GM19193 (cell line): ENCODE results near the gene LRRC10B.

Source experiments
- POLR2A ChIP-seq: IDR thresholded peaks from 4 replicates; pipeline ENCODE4 v1.6.1; 2011; ENCODE audit not compliant: insufficient read depth, insufficient read length; ENCODE audit errors: extremely low read depth

The LRRC10B gene

DNA sequence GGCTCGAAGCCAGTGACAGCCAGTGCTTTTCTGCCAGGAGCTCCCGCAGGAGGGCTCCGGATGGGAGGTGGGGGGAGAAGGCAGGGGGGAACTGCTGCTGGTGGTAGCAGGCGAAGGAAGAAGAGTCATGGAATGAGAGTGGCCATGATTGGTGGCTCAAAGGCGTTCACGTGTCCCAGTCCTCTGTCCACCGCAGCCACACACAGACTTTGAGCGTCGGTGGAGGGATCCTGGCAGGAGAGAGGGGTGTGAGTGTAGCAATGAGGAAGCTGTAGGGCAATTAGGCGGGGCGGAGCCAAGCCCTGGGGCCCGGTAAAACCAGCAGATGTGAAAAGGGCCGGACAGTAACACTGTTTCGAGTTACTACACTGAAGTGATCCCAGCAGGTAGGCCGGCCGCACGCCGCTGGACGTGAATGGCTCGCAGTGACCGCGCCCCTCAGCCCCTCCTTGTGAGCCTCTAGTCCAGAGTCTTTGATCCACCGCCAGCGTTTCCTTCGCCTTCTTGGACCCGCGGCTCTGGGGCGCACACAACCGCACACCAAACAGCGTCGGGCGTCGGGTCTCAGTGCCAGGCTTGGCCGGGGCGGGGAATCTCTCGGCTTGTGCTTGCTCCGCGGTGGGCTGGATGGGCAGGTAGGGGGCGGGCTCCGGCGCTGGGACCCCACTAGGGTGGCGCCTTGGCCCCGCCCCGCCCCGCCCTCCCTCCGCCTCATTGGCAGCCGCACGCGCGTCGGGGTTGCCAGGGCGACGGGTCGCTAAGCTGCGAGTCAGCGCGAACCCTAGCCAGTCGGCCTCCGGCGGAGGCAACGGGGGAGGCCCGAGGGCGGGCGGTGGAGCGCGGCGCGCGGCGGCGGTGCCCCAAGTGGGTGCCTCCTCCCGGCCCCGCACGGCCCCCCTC lies at the start of gene LRRC10B:
LRRC10B (plus strand) TSS at position 788 of the 900 bp plus-strand sequence. CDS start 250 bp downstream, outside the sequence.
- no peak for TF ChIP-seq POLR2A

DNA sequence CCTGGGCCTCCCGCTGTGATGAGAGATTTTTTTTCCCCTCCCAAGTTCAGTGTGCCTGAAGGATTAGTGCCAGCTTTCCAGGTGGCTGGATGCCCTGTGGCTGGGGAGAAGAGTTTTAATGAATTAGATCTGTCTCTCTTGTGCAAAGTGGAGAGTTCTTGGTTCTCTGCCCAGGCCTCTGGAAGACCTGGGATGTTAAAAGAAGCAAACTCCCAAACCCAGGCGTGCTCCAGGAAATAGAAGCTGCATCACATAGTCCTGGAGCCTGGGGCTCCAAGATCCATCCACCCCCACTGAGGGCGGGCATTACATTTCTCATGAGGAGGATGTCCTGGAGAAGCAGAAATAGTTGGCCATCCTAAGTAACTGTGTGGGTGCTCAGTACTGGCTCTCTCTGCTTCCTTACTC lies 48.1 kb upstream of the LRRC10B start:
- no peak for TF ChIP-seq POLR2A

DNA sequence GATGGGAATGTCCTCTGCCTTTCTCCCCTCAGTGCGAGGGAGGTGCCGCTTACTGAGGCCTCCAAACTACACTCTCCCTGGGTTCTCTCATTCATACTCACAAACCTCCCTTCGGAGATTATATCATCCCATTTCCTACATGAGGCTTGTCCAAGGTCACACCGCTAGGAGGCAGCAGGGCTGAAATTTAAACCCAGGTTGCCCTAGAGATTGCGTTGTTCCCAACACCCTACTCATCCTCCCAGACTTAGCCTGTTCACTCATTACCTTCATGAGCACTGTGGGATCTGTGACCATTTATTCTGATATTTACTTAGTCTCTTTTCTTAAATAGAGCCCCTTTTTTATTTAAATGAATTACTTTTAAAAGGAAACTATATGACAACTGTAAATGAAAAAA lies 47.6 kb upstream of the LRRC10B start:
- no peak for TF ChIP-seq POLR2A

DNA sequence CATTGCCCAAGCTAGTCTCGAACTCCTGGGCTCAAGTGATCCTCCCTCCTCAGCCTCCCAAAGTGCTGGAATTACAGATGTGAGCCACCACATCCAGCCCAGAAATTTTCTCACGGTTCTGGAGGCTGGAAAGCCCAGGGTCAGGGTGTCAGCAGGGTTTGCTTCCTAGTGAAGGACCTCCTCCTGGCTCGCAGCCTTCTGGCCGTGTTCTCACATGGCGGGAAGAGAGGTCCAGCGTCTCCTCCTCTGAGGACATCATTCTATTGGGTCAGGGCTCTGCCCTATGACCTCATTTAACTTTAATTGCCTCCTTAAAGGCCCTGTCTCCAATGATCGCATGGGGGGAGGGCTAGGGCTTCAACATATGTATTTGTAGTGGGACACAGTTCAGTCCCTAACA lies 40.5 kb upstream of the LRRC10B start:
- TF ChIP-seq POLR2A = no peak

DNA sequence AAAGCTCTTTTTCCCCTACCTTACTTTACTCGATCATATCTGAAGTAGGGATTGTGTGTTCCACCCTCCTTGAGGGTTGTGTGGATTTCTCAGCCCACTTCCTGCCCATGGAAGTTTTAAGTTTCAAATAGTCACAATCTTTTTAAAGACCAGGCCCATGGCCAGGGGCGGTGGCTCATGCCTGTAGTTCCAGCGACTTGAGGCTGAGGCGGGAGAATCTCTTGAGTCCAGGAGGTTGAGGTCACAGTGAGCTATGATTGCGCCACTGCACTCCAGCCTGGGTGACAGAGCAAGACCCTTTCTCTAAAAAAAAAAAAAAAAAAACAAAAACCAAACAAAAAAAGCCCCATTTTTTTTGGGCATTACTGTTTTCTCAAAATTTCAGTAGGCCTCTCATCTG lies 36.3 kb upstream of the LRRC10B start:
- TF ChIP-seq POLR2A = no peak

DNA sequence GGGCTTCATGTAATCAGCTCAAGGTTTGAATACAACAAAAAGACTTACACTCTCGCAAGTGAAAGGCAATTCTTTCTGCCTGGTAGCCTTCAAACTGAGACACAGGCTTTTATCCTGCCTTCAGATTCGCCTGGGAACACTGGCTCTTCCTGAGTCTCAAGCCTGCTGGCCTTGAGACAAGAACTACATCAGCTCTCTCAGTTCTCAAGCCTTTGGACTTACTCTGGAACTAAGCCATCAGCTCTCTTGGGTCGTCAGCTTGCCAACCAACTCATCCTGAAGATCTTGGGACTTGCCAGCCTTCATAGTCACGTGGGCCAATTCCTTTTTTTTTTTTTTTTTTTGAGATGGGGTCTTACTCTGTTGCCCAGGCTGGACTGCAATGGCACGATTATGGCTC lies 35.7 kb upstream of the LRRC10B start:
- no peak for TF ChIP-seq POLR2A

DNA sequence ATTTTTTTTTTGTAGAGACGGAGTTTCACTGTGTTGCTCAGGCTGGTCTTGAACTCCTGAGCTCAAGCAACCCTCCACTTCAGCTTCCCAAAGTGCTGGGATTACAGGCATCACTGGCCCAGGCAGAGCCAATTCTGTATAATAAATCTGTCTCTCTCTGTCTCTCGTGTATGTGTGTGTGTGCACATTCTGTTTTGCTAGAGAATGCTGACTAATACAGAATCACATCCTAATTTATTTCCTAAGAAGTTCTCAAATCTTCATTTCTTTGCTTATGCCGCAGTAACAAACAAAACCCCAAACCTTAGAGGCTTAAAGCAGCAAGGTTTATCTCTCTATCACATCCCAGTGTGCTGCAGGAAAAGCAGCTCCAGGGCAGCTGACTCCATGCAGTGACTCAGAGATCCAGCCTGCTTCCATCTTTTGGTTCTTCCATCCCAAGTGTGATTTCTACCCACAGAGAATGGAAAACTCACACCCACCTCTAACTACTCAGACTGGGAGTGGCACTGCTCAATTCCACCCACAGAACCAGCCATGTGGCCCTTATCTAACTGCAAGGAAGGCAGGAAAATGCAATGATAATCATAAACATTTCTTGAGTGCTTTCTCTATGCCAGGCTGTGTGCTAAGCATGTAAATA lies 35.1 kb upstream of the LRRC10B start:
- no peak for TF ChIP-seq POLR2A

DNA sequence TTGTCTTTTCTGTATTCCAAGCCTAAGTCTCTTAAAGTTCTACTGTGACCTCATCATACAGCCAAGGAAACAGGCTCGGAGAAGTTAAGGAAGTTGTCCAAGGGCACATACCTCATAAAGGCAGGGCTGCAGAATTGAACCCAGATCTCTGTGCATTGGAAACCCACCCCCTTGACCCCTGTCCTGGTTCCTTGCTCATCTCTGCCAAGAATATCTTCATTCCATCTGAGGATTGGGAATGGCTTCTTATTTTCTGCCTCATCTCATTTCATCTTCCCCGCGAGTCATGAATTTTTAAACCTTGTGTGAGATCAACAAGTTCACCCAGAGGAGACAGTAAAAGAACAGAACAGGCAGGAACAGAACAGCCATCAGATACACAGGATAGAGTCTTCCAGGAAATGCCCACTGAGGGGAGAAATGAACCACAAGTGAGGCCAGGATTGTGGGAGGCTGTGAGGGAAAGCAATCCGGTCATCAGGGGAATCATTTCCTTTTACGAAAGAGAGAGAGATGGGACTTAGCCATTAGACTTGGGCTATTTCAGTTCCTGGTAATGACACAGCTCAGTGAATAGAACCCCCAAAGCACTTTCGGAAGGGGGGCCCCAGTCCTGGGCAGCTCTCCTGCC lies 34.4 kb upstream of the LRRC10B start:
- no peak for TF ChIP-seq POLR2A

DNA sequence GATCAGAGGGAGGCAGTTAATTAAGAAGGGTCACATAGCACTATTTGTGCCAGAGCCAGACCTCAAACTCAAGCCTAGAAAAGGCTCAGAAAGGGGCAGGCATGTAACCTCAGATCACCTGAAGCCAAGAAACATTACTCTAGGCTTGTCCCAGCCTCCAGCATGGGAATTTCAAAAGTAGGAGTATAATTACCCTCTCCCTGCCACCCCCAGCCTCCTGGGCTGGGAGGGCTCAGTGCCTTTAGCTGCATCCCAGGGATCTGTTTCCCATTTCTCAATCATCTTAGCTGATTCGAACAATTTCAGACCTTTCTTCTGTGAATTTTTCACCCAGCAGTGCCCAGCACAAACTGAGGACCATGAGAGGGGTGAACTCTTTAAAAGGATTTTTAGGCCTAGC lies 33.1 kb upstream of the LRRC10B start:
- no peak for TF ChIP-seq POLR2A

DNA sequence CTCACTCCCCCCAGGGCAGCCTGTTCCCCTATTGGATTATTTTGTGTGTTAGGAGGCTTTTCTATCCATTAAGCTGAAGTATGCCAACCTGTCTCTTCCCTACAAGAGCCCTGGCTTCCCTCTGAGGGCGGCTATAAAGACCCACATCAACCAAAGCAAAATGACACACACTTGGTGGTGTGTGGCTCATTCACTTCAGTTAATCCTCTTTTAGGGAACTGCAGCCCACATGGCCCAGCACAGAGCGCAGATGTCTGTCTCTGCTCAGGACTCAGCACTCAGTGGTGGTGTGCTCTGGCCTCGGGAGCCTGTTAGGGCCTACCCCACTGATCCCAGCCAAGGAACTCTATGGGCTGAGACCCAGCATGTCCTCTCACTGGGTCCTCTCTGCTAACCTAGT lies 32.2 kb upstream of the LRRC10B start:
- TF ChIP-seq POLR2A = no peak

DNA sequence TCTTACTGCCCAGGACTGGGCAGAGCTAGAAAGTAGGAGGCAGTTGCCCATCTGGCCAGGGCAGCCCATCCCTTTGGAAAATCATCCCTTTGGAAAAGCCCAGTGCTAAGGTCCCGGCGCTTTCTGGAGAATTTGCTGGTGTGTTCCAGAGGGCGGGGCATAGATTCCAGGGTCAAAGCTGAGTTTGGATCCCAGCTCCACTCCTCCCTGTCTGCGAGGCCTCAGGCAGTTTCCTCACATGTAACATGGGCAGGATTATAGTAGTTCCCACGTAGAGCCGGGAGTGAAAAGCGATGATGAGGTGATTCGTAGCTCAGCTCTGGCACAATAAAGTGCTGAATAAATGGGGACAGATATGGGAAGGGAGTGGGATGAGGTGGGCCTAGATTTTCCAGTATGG lies 31.4 kb upstream of the LRRC10B start:
- TF ChIP-seq POLR2A = no peak

DNA sequence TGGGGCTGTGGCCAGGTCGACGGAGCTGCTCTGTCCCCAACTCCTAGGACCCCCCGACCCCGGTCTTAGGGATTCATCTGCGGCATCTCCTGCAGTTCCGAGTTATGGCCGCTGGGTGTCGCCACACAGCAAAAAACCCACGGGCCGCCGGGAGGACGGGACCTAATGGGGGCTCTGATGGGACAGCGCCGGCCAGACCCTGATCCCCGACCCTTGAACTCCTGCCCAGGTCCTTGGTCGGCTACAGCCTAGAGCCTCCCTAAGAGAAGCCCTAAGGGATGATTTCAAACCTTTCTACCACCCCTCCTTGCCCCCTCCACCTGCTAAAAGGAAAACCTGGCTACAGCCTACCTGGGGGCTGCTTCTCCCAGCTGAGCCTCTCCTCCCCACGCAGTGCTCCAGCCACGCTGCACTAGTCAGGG lies 30.8 kb upstream of the LRRC10B start:
- TF ChIP-seq POLR2A = no peak

DNA sequence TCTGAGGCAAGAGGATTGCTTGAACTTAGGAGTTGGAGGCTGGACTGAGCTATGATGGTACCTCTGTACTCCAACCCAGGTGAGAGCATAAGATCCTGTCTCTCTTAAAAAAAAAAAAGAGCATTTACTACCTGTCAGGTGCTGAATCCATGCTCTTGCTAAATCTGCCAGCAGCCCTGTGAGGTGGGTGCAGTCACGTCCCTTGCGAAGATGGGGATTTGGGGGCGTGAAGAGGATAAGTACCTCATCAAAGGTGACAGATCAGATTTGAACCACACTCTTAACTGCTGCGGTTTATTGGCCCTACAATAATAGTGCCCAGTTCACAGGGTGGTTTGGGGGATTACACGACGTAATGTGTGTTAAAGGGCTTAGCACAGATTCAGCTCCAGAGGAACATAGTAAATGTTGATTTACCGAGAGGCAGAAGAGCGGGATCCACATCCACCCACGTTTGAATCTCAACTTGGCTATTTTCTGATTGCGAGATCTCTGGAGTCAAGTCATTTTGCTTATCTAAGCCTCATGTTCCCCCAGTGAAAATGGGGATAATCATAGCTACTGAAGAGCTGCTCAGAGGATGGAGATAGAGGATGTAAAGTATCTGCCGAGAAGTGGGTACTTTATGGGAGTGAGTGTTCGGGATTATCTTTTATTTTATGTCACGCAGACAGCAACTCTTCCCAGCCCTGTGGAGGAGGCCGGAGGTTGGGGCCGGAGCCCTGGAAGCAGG lies 28.1 kb upstream of the LRRC10B start:
- TF ChIP-seq POLR2A = no peak

DNA sequence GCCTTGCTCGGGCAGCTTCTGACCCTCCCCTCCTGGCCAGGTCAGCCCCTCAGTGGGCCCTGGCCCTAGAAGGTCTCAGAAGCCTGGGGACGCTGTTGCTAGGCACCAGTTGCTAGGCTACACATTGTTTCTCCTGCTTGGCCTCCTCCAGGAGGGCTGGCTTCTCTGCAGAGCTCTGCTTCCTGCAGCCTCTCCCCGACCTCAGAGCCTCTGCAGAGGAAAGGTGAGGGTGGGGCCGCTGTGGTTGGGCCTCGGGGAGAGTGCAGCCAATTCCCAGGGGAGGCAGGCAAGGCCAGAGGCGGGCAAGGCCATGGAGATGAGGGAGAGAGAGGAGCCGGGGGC lies 27.6 kb upstream of the LRRC10B start:
- no peak for TF ChIP-seq POLR2A

DNA sequence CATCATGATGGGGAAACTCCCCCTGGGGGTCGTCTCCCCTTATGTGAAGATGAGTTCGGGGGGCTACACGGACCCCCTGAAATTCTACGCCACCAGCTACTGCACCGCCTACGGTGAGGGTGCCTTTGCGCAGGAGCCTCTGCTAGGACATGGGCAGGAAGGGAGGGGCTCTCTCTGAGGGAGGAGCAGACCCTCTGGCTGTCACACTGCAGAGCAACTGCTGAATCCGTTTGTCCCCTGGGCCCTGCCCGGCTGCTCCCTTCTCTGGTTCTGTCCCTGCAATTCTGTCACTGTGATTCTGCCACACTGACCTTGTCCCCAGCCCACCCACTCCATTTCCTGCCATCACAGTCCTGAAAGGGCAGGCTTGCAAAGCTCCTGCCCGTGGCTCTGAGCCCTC lies 26.7 kb upstream of the LRRC10B start:
- no peak for TF ChIP-seq POLR2A
